GM12878 (cell line): Measurements from ENCODE around the gene ZNF891. TPM values are rescaled to one million over a fixed set of nuclear protein-coding genes. Genes with fewer than 3 reads are reported as not detected.

Source experiments
- ATAC-seq: fragments of 200-7000 bp; cut with Tn5 transposase; 3 replicates; pipeline ENCODE4 v1.9.1; 2020; ENCODE audit warnings: mild to moderate bottlenecking, moderate library complexity
- BruUV-seq: library from RNA; stranded (reverse); fragments of 400-500 nt; replicated peaks from 2 replicates; lab custom pipeline; 2021; lab: Mats Ljungman, UMichigan
- CTCF ChIA-PET: fragments of 300-600 bp; sonication (Branson Sonifier 250); formaldehyde crosslinking; extraction: SDS; loops from one replicate; lab custom pipeline; 2021; ENCODE audit warnings: inconsistent platforms; lab: Yijun Ruan, JAX
- POLR2A ChIA-PET: fragments of 350-600 bp; formaldehyde crosslinking; extraction: SDS; loops from one replicate; lab custom pipeline; 2021; ENCODE audit warnings: inconsistent platforms; lab: Charles Lee
- RAD21 ChIA-PET: fragments of 300-600 bp; sonication (Branson Sonifier 250); formaldehyde crosslinking; loops from one replicate; lab custom pipeline; 2023; ENCODE audit warnings: antibody characterized with exemption; ENCODE audit not compliant: unreplicated experiment; lab: Charles Lee
- SMC1A ChIA-PET: fragments of 300-600 bp; sonication (Branson Sonifier 250); formaldehyde crosslinking; loops from one replicate; lab custom pipeline; 2023; ENCODE audit not compliant: unreplicated experiment, uncharacterized antibody; lab: Charles Lee
- DNase-seq: peaks from one replicate; pipeline ENCODE4 v3.0.0-alpha.2; 2011; ENCODE audit warnings: low read depth, low spot score
- FAIRE-seq: peaks from 3 replicates; lab custom pipeline; 2011; peaks lifted over from hg19 to GRCh38; lab: Jason Lieb, UNC
- H2AFZ ChIP-seq: 2 replicates; pipeline ENCODE4 v1.6.0; 2011; ENCODE audit warnings: low read depth, low read length, control low read depth; ENCODE audit not compliant: control insufficient read depth
- H3K27ac ChIP-seq: 2 replicates; pipeline ENCODE4 v1.5.1; 2011; ENCODE audit warnings: control low read depth; ENCODE audit not compliant: control insufficient read depth, insufficient read depth
- H3K27me3 ChIP-seq, 2 experiments: replicated peaks in 1 of 2; 2 replicates each; pipeline versions ENCODE4 v1.6.0 to v1.6.1; 2011; ENCODE audit warnings: low read length in 1 of 2; ENCODE audit not compliant: control insufficient read depth in 2 of 2, insufficient read depth in 2 of 2
- H3K36me3 ChIP-seq, 2 experiments: 2 replicates each; pipeline ENCODE4 v1.5.1; 2011; ENCODE audit warnings: low read length in 1 of 2; ENCODE audit not compliant: control insufficient read depth in 2 of 2, insufficient read depth in 2 of 2
- H3K4me1 ChIP-seq: 2 replicates; pipeline ENCODE4 v1.6.1; 2011; ENCODE audit warnings: mild to moderate bottlenecking, low read length, moderate library complexity, mixed read lengths; ENCODE audit not compliant: control insufficient read depth, insufficient read depth
- H3K4me2 ChIP-seq: 2 replicates; pipeline ENCODE4 v1.6.0; 2011; ENCODE audit warnings: control low read depth; ENCODE audit not compliant: control insufficient read depth, insufficient read depth
- H3K4me3 ChIP-seq: fragments of 200-600 bp; sonication (generic); 2 replicates; pipeline ENCODE4 v1.5.1; 2016
- H3K79me2 ChIP-seq: 2 replicates; pipeline ENCODE4 v1.6.0; 2011; ENCODE audit warnings: low read length; ENCODE audit not compliant: control insufficient read depth, insufficient read depth
- H3K9ac ChIP-seq: 2 replicates; pipeline ENCODE4 v1.8.0; 2011; ENCODE audit warnings: low read length, control low read depth, mixed read lengths; ENCODE audit not compliant: control insufficient read depth, insufficient read depth
- H3K9me3 ChIP-seq: replicated peaks from 3 replicates; pipeline ENCODE4 v1.5.1; 2011; ENCODE audit warnings: mild to moderate bottlenecking, low read length; ENCODE audit not compliant: control insufficient read depth, insufficient read depth
- H4K20me1 ChIP-seq: 2 replicates; pipeline ENCODE4 v1.6.0; 2011; ENCODE audit not compliant: control insufficient read depth, insufficient read depth
- CREB1 ChIP-seq: IDR thresholded peaks from 2 replicates; pipeline ENCODE4 v1.6.1; 2012; ENCODE audit warnings: low read depth, mild to moderate bottlenecking, inconsistent platforms
- EP300 ChIP-seq, 2 experiments: fragments of 150-350 bp in 1 of 2; IDR thresholded peaks; 2 replicates each; pipeline ENCODE4 v1.6.1; 2011 to 2012; ENCODE audit warnings: low read depth in 2 of 2, low read length in 2 of 2, borderline replicate concordance in 1 of 2, improper control_type of control experiment in 1 of 2, inconsistent platforms in 1 of 2; ENCODE audit not compliant: control insufficient read depth in 1 of 2
- HDAC2 ChIP-seq: fragments of 200-600 bp; sonication (generic); IDR thresholded peaks from 2 replicates; pipeline ENCODE4 v1.6.1; 2017
- HDAC6 ChIP-seq: fragments of 200-600 bp; sonication (generic); IDR thresholded peaks from one replicate; pipeline ENCODE4 v1.8.0; 2017; ENCODE audit warnings: antibody characterized with exemption; ENCODE audit not compliant: unreplicated experiment
- POLR2AphosphoS2 ChIP-seq: IDR thresholded peaks from 2 replicates; pipeline ENCODE4 v1.6.1; 2011; ENCODE audit warnings: low read depth, mild to moderate bottlenecking, low read length, improper control_type of control experiment, moderate library complexity
- REST ChIP-seq: IDR thresholded peaks from 2 replicates; pipeline ENCODE4 v1.6.1; 2012; ENCODE audit warnings: mild to moderate bottlenecking, low read depth, low read length
- ZNF384 ChIP-seq: IDR thresholded peaks from 2 replicates; pipeline ENCODE4 v1.6.1; 2012; ENCODE audit warnings: low read depth, mild to moderate bottlenecking, low read length, improper control_type of control experiment, borderline replicate concordance
- WGBS: methylation state at CpG from one replicate; pipeline ENCODE4 v1.1.6; 2016; ENCODE audit warnings: low lambda C conversion rate; ENCODE audit not compliant: insufficient replicate concordance, insufficient coverage; ENCODE audit errors: missing lambda C conversion rate; 5-methylcytosine and 5-hydroxymethylcytosine counted together
- in situ Hi-C: fragments of 300-500 bp; cut with MboI; formaldehyde crosslinking; loops from 9 replicates; pipeline ENCODE4 v1.14.3; 2018; ENCODE audit warnings: mixed read lengths
- intact Hi-C: fragments of 100-400 bp; cut with micrococcal nuclease; formaldehyde crosslinking; loops from one replicate; pipeline ENCODE4 v1.14.2; 2022; ENCODE audit not compliant: unreplicated experiment
- polyA plus RNA-seq, 11 experiments: library from polyadenylated mRNA; depleted of rRNA in 4 of 11; unstranded in 6 of 11; stranded (reverse) in 5 of 11; fragments of >200 nt; fragmentation: Nextera tagmentation in 4 of 11; fragmentation: Illumina TruSeq in 1 of 11; extraction: Ambion mirVana in 4 of 11; extraction: Trizol in 1 of 11; gene quantifications; 1 replicate in 1 of 11; 2 replicates in 10 of 11; pipeline versions ENCODE4 v1.2.1 to v1.2.3, GENCODE V29; 2011 to 2016; ENCODE audit warnings: inconsistent platforms in 2 of 11, missing spikeins in 2 of 11, low read depth in 1 of 11
- total RNA-seq, 4 experiments: library from RNA; depleted of rRNA in 3 of 4; stranded (reverse); fragments of >200 nt in 3 of 4; fragmentation: Illumina TruSeq in 1 of 4; extraction: Trizol in 1 of 4; gene quantifications; 2 replicates each; pipeline versions ENCODE4 v1.2.1 to v1.2.3, GENCODE V29; 2013 to 2021

ZNF891 gene
- total and polyA plus RNA-seq, 10 of the 15 experiments (the other 5 are each of a cell fraction or from before 2014, with no cell fraction given) = 0.20 to 1.1 (median 0.69) TPM

GRCh38 chr12:133063556-133063955, 66.5 kb downstream of the ZNF891 start (continued):
- TF ChIP-seq REST = no peak
- no peak for TF ChIP-seq HDAC6
- TF ChIP-seq EP300 (IDR thresholded peaks at IDR 0.05; ENCODE audit: borderline replicate concordance in 1 of 2, control insufficient read depth in 1 of 2, low read depth in 2 of 2, low read length in 2 of 2) = no peak
- TF ChIP-seq HDAC2 = no peak
- no peak for TF ChIP-seq CREB1

GRCh38 chr12:133061954-133062353, 68.1 kb downstream of the ZNF891 start:
- Histone ChIP-seq H3K9ac (no peak overlapping the region), H4K20me1 (no peaks in the 10 kb centered on the region), H3K79me2 (no peaks in the 10 kb centered on the region), H3K4me2 (no peak overlapping the region), H3K27ac (no peak overlapping the region), H3K4me3 (no peak overlapping the region), H2AFZ (no peak overlapping the region), H3K9me3 (peaks cover 71% of the 10 kb centered on the region), H3K36me3 (no peaks in the 10 kb centered on the region), H3K4me1 (no peaks in the 10 kb centered on the region), H3K27me3 (no peaks in the 10 kb centered on the region)
- BruUV-seq = no TSS peak
- RAD21 ChIA-PET = no interaction called here
- SMC1A ChIA-PET = no interaction called here
- no peak for DNase-seq
- no peak for TF ChIP-seq ZNF384
- 0 out of 2 replicates have a peak, but pooled peaks have one; percentile 24 for TF ChIP-seq POLR2AphosphoS2
- CTCF ChIA-PET = no interaction called here
- POLR2A ChIA-PET = no interaction called here
- FAIRE-seq = no peak
- in situ Hi-C loops = no loop called here
- WGBS = 100% methylated on average over 1 of the region's 1 CpG
- intact Hi-C loops = no loop called here
- ATAC-seq = no peak
